Skeletal muscle tissue (tissue), 4 donors: ENCODE results near the gene IL4I1. TPM values are rescaled to one million over a fixed set of nuclear protein-coding genes. Genes with fewer than 3 reads are reported as not detected.

Experiments
- H3K27ac ChIP-seq: one replicate; pipeline ENCODE4 v1.7.0; 2013; ENCODE audit warnings: mild to moderate bottlenecking, low read depth, low read length, inconsistent platforms
- H3K27me3 ChIP-seq, 3 donors: one replicate each; pipeline ENCODE4 v1.7.0; 2013; ENCODE audit warnings: low read length in 3 of 3; ENCODE audit not compliant: control insufficient read depth in 3 of 3, insufficient read depth in 3 of 3
- H3K36me3 ChIP-seq, 3 donors: one replicate each; pipeline ENCODE4 v1.7.0; 2013; ENCODE audit warnings: low read length in 3 of 3; ENCODE audit not compliant: control insufficient read depth in 3 of 3, insufficient read depth in 3 of 3
- H3K4me1 ChIP-seq, 3 donors: one replicate each; pipeline ENCODE4 v1.7.0; 2013; ENCODE audit warnings: low read length in 3 of 3, mild to moderate bottlenecking in 3 of 3; ENCODE audit not compliant: control insufficient read depth in 3 of 3, insufficient read depth in 3 of 3
- H3K4me3 ChIP-seq, 3 donors: one replicate each; pipeline ENCODE4 v1.7.0; 2013; ENCODE audit warnings: low read length in 3 of 3
- H3K9ac ChIP-seq, 3 donors: one replicate each; pipeline ENCODE4 v1.7.0; 2013; ENCODE audit warnings: low read length in 3 of 3, mild to moderate bottlenecking in 3 of 3, moderate library complexity in 2 of 3, low read depth in 1 of 3
- H3K9me3 ChIP-seq, 3 donors: one replicate each; pipeline ENCODE4 v1.7.0; 2013; ENCODE audit warnings: low read length in 3 of 3; ENCODE audit not compliant: control insufficient read depth in 3 of 3
- total RNA-seq: library from RNA; depleted of rRNA; stranded (reverse); fragments of >200 nt; gene quantifications from one replicate; pipeline ENCODE4 v1.2.3, GENCODE V29; 2014
- donor health status: Osteomylitis.

IL4I1 gene
- total RNA-seq, 1 donor from 2014 or later: 0.52 TPM

DNA sequence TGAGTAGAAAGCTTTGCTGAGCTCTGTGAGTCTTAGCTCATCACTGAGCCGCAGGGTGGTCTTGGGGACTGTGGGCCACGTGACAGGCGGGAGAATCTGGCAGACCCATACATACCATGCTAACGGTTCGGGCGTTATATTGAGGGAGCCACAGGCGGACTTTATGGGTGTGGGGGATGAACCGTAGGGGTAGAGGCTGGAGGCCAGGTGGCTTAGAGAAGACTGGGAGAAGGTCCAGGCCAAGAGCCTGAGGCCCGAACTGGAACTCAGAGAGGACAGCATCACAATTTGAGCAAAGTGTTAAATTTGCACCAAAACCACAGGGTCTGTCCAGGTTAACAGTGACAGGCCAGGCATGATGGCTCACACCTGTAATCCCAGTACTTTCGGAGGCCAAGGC lies 17.0 kb upstream of the IL4I1 start:
- Histone ChIP-seq H3K9ac (no peak overlapping the region), H3K9me3 (no peaks in the 10 kb centered on the region), H3K36me3 (peaks cover 25 to 38% (median 32%) of the 10 kb centered on the region in 3 donors), H3K4me3 (no peak overlapping the region), H3K4me1 (peaks cover 4 to 14% (median 5%) of the 10 kb centered on the region in 3 donors), H3K27ac (no peak overlapping the region), H3K27me3 (no peaks in the 10 kb centered on the region)

DNA sequence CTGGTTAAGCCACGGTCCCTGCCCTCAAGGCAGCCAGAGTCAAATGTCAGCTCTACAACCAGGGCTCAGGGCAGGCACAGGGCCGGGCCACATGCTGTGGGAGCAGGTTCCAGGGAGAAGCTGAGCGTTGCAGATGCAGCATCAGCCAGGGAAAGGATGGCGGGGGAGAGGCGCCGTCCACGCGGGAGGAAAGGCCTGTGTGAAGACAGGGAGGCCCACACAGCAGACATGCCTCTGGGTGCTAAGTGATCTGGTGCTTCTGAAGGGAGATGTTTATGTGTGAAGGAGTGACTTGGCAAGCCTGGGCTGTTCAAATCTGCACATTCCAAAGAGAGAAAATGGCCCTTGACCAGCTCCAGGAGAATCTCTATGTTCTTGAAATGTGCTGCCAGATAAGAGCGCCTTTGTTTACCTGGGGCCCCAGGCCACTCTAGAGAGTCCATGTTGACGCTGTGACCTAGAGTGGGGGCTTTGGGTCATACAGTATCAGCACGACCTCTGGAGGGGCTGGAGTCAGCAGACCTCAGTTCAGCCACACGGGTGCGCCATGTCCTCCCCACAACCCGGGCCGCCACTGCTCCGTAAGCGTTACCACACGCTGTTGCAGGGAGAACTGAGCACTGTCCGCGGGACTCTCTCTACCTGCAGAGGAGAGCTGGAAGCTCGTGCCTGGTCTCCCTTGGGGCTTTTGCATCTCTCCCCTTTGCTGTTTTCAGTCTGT lies 16.4 kb upstream of the IL4I1 start:
- H3K4me3 ChIP-seq: no peak overlapping the region
- H3K27me3 ChIP-seq: no peaks in the 10 kb centered on the region
- H3K9me3 ChIP-seq: no peaks in the 10 kb centered on the region
- peaks cover 28 to 42% (median 35%) of the 10 kb centered on the region in 3 donors for H3K36me3 ChIP-seq
- H3K9ac ChIP-seq: no peak overlapping the region
- H3K4me1 ChIP-seq: peaks cover 4 to 14% (median 5%) of the 10 kb centered on the region in 3 donors
- H3K27ac ChIP-seq: no peak overlapping the region

DNA sequence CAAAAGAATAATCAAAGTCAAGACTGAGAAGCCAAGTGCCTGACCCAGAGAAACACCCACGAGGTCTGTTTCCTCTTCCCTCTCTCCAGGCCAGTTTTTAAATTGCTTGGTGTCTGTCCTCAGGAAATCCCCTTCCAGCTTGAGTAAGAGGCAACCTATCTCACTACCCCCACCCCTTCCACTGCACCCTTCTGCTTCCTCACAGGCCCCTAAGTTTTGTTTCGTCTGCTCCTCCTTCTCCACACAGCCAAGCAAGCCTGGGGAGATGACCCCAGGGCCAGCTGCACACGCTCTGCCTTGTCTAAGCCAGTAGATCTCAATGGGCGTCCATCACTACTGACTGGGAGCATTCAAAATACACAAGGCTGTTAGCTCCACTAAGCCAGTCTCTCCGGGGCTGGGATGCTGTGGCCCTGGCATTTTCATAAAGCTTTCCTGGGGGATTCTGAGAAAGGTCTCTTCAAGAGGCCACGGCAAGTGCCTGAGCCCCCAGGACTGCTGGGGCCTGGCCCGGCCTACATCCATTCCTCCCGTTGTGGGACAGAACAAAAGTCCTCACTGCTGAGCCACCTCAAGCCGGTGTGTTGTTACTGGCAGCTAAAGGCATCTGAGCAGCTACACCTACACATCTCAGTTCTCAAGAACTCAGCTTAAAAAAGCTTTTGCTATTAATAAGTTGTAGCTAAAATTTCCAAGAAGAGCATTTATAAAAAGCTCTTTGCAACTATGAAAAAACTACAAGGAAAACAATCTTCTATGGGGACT lies 14.9 kb upstream of the IL4I1 start:
- Histone ChIP-seq H3K9me3 (no peaks in the 10 kb centered on the region), H3K4me3 (no peak overlapping the region), H3K27ac (peak overlapping the region; percentile 60), H3K4me1 (peaks cover 5 to 6% (median 6%) of the 10 kb centered on the region in 3 donors), H3K27me3 (no peaks in the 10 kb centered on the region), H3K9ac (no peak overlapping the region), H3K36me3 (peaks cover 35 to 46% (median 36%) of the 10 kb centered on the region in 3 donors)

DNA sequence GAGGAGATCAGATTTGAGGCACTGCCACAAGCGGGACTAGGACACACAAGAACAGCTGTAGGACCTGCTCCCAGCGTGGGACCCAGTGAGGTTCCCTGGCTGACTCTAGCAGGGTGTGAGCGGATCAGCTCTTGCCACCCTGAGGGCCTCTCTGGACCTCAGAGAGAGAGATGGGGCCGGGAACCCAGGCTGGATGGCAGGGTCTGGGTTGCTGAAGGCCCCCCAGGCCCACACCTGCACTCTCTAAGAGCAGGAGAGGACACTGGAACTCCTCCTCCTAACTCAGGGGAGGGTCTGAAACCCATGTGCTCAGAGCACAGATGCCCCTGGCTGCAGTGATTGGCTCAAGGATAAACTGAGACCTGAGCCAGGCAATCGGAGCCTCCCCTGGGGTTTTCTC lies 13.5 kb upstream of the IL4I1 start:
- Histone ChIP-seq H3K27me3 (no peaks in the 10 kb centered on the region), H3K9ac (no peak overlapping the region), H3K9me3 (no peaks in the 10 kb centered on the region), H3K27ac (no peak overlapping the region), H3K4me3 (no peak overlapping the region), H3K36me3 (peaks cover 26 to 41% (median 31%) of the 10 kb centered on the region in 3 donors), H3K4me1 (peaks cover 5 to 8% (median 6%) of the 10 kb centered on the region in 3 donors)

DNA sequence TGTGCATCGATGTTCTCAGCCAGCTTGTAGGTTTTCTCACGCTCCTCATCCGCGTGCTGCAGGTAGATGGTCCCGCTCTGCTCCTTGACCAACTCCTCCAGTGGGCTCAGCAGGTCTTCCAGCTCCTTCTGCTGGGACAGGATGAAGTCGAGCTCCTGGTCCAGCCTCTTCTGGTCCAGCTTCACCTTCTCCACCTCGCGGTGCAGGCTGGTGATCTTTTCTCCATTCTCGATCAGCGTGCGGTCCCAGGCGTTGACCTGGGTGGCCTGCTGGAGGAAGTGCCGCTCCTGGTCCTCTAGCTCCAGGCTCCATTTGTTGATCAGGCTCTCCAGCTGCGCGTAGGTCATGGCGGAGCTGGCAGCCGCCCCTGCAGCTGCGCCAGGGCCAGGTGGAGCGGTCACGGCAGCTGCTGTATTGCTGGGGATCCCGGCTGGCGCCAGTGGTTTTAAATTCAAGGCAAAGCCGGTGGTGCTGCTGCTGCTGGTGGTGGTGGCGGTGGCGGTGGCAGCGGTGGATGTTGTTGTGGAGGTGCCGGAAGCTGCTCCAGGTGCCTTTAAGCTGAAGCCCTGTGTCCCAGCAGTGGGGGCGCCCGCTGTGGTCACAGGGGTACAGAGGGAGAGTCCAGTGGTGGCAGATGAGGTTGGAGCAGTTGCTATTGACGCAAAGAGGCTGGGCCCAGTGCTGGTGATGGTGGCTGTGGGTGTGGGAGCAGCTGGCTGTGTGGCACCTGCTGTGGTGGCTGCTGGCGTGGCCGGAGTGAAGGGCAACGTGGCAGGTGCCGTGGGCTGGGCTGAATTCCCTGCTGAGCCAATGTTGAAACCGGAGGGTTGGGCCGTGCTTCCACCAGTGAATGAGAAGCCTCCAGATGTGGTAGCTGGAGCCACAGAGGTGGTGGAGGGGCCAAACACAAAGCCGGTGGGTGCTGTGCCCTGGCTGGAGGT lies 12.1 kb upstream of the IL4I1 start:
- Histone ChIP-seq H3K4me1 (peaks cover 5 to 8% (median 6%) of the 10 kb centered on the region in 3 donors), H3K27me3 (no peaks in the 10 kb centered on the region), H3K36me3 (peaks cover 21 to 35% (median 27%) of the 10 kb centered on the region in 3 donors), H3K4me3 (no peak overlapping the region), H3K9me3 (no peaks in the 10 kb centered on the region), H3K27ac (no peak overlapping the region), H3K9ac (no peak overlapping the region)

DNA sequence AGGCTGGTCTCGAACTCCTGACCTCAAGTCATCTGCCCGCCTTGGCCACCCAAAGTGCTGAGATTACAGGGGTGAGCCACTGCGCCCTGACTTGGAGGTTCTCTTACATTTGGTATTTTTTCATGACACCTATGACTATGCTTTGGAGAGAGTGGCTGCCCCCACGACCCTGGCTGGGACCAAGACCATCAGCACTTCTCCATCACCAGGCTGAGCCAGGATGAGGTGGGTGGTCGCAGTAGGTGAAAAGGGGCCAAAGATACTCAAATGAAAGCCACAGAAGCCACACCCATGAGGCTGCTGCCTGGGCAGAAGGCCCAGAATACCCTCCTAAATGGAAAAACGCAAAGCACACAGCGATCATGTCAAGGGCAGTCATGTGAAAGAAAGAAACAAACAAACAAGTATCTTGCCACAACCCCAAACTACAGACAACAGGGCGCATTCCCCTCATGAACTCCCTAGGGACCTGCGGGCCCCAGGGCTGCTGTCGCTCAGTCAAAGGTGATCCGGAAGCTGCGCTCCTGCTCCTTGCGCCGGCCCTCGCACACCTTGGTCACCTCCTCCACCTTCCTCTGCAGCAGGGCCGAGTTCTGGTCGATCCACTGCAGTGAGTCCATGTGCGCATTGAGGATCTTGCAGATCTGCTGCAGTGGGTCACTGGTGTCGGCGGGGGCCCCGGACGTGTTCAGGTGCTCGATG lies 11.2 kb upstream of the IL4I1 start:
- H3K4me1 ChIP-seq: peaks cover 5 to 8% (median 6%) of the 10 kb centered on the region in 3 donors
- H3K9ac ChIP-seq: no peak overlapping the region
- no peak overlapping the region for H3K27ac ChIP-seq
- no peak overlapping the region for H3K4me3 ChIP-seq
- H3K36me3 ChIP-seq: peaks cover 21 to 30% (median 23%) of the 10 kb centered on the region in 3 donors
- no peaks in the 10 kb centered on the region for H3K9me3 ChIP-seq
- H3K27me3 ChIP-seq: no peaks in the 10 kb centered on the region

DNA sequence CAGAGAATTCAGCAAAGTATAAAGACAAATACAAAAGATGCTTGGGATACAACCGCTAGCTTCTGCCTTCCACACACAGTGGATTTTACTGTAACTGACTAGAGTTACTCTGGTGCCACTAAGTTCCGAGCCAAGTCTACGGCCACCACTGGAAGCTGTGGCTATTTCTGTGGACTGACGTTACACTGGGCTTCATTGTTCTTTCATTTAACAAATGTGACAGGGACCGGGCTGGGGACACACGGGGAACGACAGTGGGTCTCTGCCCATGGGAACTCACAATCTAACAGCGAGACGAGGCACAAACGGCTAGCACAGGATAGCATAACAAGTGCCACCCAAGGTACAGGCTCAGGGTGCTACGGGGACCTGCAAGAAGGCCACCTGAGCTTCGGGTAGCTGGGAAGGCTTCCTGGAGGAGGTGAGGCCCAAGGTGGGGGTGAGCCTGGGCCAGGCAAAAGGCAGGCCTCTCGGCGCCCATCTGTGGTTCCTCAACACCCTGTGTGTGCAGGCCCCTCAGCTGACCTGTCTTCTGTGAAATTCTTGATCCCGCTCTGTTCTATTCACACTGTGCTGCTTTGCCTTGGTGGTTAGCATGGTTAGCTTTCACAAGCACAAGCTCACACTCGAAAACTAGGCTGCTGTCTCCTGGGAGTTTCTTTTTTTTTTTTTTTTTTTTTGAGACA lies 10.3 kb upstream of the IL4I1 start:
- H3K27me3 ChIP-seq: no peaks in the 10 kb centered on the region
- H3K9me3 ChIP-seq: no peaks in the 10 kb centered on the region
- peaks cover 21 to 30% (median 22%) of the 10 kb centered on the region in 3 donors for H3K36me3 ChIP-seq
- H3K9ac ChIP-seq: peak overlapping the region in 1 of 3 donors; percentile 45
- peaks cover 5 to 8% (median 6%) of the 10 kb centered on the region in 3 donors for H3K4me1 ChIP-seq
- H3K27ac ChIP-seq: no peak overlapping the region
- H3K4me3 ChIP-seq: no peak overlapping the region

DNA sequence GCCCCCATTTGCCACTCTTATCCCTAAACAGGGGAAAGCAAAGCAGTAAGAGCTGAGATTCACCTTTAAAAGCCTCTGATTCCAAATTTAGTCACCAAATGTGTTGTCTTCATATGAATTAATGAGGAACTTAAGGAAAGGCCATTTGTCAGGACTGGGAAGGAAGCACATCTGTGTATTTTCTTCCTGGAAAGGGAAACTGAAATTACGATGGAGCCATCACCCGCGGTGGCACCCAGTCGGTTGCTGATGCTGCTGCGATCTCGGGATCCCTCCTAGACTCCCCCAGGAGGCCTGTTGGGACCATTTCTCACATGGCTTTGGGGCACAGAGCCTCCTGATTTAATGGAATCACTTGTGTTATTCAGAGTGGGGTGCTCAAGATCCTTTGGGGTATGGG lies 7.4 kb upstream of the IL4I1 start:
- Histone ChIP-seq H3K4me3 (no peak overlapping the region), H3K27ac (no peak overlapping the region), H3K9ac (no peak overlapping the region), H3K27me3 (no peaks in the 10 kb centered on the region), H3K36me3 (peaks cover 15 to 21% (median 18%) of the 10 kb centered on the region in 3 donors), H3K9me3 (no peaks in the 10 kb centered on the region), H3K4me1 (peaks cover 0 to 6% (median 0%) of the 10 kb centered on the region in 3 donors)
